RWPE2 (cell line): ENCODE results near the gene FGF11.
"Not testable (repeated sequence)": the region's sequence is repeated elsewhere in the genome, so short reads cannot be mapped to it uniquely, and the experiment has no call there.

Experiments used
- ATAC-seq: fragments of 200-7000 bp; cut with Tn5 transposase; 3 replicates; pipeline ENCODE4 v1.9.1; 2021; ENCODE audit warnings: low read depth
- DNase-seq: peaks from one replicate; pipeline ENCODE4 v3.0.0-alpha.2; 2020; ENCODE audit warnings: low spot score
- H3K27ac ChIP-seq: fragments of 450-650 bp; 2 replicates; pipeline ENCODE4 v1.5.1; 2017; ENCODE audit warnings: mild to moderate bottlenecking; ENCODE audit not compliant: poor library complexity, severe bottlenecking
- H3K27me3 ChIP-seq: fragments of 250-450 bp; sonication (Bioruptor Pico); 2 replicates; pipeline ENCODE4 v1.5.1; 2021; ENCODE audit warnings: mild to moderate bottlenecking, moderate library complexity; ENCODE audit not compliant: insufficient read depth, poor library complexity, severe bottlenecking
- H3K36me3 ChIP-seq: fragments of 250-450 bp; sonication (Bioruptor Pico); 2 replicates; pipeline ENCODE4 v1.5.1; 2020; ENCODE audit warnings: low read depth, mild to moderate bottlenecking, moderate library complexity
- H3K4me1 ChIP-seq: fragments of 250-450 bp; sonication (Bioruptor Pico); 2 replicates; pipeline ENCODE4 v1.5.1; 2021; ENCODE audit warnings: mild to moderate bottlenecking, moderate library complexity; ENCODE audit not compliant: insufficient read depth, poor library complexity, severe bottlenecking
- H3K4me3 ChIP-seq: fragments of 250-450 bp; sonication (Bioruptor Pico); 2 replicates; pipeline ENCODE4 v1.5.1; 2021; ENCODE audit warnings: mild to moderate bottlenecking, moderate library complexity; ENCODE audit not compliant: severe bottlenecking
- H3K9me3 ChIP-seq: fragments of 250-450 bp; sonication (Bioruptor Pico); 2 replicates; pipeline ENCODE4 v1.5.1; 2021; ENCODE audit warnings: mild to moderate bottlenecking, moderate library complexity; ENCODE audit not compliant: severe bottlenecking
- TF ChIP-seq, protein P1 (sequence below): fragments of 450-650 bp; IDR thresholded peaks from one replicate; pipeline ENCODE4 v1.5.1; 2017; ENCODE audit warnings: mild to moderate bottlenecking, moderate library complexity; ENCODE audit not compliant: poor library complexity, severe bottlenecking

Gene FGF11

DNA sequence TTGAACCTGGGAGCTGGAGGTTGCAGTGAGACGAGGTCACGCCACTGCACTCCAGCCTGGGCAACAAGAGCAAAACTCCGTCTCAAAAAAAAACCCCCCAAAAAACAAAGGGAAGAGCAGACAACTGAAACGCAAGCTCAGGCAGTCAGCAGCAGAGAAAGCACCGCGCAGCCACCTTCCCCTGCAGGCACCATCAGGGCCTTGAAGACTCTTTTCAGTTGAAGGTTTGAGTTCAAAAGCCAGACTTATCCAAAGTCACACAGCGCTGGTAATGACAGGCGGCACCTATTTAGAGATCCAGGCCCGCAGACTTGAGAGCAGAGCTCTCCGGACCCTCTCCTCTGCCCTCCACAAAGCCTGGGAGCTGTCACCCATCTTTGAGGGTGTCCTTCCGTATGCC is 29.0 kb downstream of the FGF11 start:
- Histone ChIP-seq H3K4me1 (no peaks in the 10 kb centered on the region), H3K4me3 (no peak overlapping the region), H3K27ac (no peak overlapping the region), H3K27me3 (no peaks in the 10 kb centered on the region), H3K9me3 (no peaks in the 10 kb centered on the region), H3K36me3 (peaks cover 27% of the 10 kb centered on the region)
- TF ChIP-seq, protein P1, sequence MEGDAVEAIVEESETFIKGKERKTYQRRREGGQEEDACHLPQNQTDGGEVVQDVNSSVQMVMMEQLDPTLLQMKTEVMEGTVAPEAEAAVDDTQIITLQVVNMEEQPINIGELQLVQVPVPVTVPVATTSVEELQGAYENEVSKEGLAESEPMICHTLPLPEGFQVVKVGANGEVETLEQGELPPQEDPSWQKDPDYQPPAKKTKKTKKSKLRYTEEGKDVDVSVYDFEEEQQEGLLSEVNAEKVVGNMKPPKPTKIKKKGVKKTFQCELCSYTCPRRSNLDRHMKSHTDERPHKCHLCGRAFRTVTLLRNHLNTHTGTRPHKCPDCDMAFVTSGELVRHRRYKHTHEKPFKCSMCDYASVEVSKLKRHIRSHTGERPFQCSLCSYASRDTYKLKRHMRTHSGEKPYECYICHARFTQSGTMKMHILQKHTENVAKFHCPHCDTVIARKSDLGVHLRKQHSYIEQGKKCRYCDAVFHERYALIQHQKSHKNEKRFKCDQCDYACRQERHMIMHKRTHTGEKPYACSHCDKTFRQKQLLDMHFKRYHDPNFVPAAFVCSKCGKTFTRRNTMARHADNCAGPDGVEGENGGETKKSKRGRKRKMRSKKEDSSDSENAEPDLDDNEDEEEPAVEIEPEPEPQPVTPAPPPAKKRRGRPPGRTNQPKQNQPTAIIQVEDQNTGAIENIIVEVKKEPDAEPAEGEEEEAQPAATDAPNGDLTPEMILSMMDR = no peak
- DNase-seq (no peak), ATAC-seq (no peak)

DNA sequence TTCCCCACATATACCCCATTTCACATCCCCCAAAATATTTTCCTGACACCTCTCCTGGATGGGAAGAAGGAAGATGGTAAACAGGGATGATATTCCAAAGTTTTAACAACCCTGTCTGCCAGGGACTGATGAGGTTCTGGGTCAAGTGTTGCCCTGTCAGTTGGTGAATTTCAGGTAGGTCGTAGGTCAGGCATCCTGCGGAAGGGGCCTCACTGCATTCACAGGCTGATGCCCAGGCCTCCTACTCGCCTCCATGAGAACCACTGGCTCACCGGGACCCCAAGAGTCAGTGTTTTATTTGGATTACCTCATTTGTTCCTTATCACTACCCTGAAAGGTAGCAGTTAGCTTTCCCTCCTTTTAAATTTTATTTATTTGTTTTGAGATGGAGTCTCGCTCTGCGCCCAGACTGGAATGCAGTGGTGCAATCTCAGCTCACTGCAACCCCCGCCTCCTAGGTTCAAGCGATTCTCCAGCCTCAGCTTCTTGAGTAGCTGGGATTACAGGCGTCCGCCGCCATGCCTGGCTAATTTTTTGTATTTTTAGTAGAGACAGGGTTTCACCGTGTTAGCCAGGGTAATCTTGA is 29.6 kb downstream of the FGF11 start:
- peaks cover 27% of the 10 kb centered on the region for H3K36me3 ChIP-seq
- no peak for ATAC-seq
- H3K4me3 ChIP-seq = no peak overlapping the region
- TF ChIP-seq, protein P1 = no peak
- no peaks in the 10 kb centered on the region for H3K9me3 ChIP-seq
- no peak overlapping the region for H3K27ac ChIP-seq
- no peak for DNase-seq
- no peaks in the 10 kb centered on the region for H3K4me1 ChIP-seq
- H3K27me3 ChIP-seq = no peaks in the 10 kb centered on the region

GRCh38 chr17:7469843-7470242 is 30.5 kb downstream of the FGF11 start:
- H3K9me3 ChIP-seq, ATAC-seq, H3K27ac ChIP-seq, H3K27me3 ChIP-seq, H3K4me1 ChIP-seq, H3K4me3 ChIP-seq, DNase-seq: not testable (repeated sequence)
- peaks cover 31% of the 10 kb centered on the region for H3K36me3 ChIP-seq

DNA sequence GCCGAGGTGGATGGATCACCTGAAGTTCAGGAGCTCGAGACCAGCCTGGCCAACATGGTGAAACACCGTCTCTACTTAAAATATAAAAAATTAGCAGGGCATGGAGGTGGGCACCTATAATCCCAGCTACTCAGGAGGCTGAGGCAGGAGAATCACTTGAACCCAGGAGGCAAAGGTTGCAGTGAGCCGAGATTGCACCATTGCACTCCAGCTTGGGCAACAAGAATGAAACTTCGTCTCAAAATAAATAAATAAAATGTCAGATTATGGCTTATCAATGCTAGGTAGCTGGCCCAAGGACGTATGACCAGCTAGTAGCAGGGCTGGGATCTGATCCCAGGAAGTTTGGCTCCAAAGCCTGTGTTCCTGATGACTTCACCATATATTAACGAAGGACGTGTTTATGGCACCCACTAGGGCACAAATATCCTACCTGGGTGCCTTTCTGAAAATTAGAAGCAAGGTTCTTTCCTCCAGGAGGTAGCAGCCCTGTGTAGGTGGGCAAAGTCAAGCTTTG is 31.2 kb downstream of the FGF11 start:
- not testable (repeated sequence) for ATAC-seq

DNA sequence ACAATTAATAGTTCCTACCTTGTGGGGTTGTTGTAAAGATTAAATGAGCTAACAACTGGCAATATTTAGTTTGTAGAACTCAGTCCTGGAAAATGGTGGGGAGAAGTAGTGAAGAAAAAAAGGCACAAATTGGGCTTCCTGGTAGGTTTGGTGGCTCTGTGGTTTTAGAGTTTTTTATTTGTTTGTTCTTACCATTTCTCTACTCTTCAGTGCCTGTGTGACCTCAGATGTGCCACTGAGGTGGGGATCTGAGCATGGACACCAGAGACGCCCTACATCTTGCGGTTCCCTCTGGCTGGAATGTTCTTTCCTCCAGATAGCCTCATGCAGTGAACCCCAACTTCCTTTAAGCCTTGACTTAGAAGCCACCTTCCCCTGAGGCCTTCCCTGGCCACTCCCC is 32.4 kb downstream of the FGF11 start:
- no peaks in the 10 kb centered on the region for H3K27me3 ChIP-seq
- DNase-seq (no peak), ATAC-seq (no peak)
- H3K36me3 ChIP-seq = peaks cover 26% of the 10 kb centered on the region
- H3K9me3 ChIP-seq = no peaks in the 10 kb centered on the region
- no peak overlapping the region for H3K27ac ChIP-seq
- TF ChIP-seq, protein P1 = no peak
- peaks cover 17% of the 10 kb centered on the region for H3K4me1 ChIP-seq
- H3K4me3 ChIP-seq = no peak overlapping the region

More for the DNA sequence above, 31.2 kb downstream of the FGF11 start:
- H3K4me1 ChIP-seq, H3K27ac ChIP-seq, H3K27me3 ChIP-seq, H3K9me3 ChIP-seq, DNase-seq, H3K4me3 ChIP-seq: not testable (repeated sequence)
- peaks cover 33% of the 10 kb centered on the region for H3K36me3 ChIP-seq

DNA sequence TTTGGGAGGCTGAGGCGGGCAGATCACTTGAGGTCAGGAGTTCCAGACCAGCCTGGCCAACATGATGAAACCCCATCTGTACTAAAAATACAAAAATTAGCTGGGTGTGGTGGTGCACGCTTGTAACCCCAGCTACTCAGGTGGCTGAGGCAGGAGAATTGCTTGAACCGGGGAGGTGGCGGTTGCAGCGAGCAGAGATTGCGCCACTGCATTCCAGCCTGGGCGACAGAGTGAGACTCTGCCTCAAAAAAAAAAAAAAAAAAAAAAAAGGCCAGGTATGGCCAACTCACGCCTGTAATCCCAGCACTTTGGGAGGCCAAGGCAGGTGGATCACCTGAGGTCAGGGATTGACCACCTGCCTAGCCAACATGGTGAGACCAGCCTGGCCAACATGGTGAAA is 35.5 kb downstream of the FGF11 start:
- H3K9me3 ChIP-seq, H3K27me3 ChIP-seq, H3K4me3 ChIP-seq, ATAC-seq, DNase-seq: not testable (repeated sequence)
- peak overlapping the region; percentile 95 for H3K27ac ChIP-seq
- H3K36me3 ChIP-seq = peaks cover 11% of the 10 kb centered on the region; the same call in 1 of the 2 replicates
- peaks cover 24% of the 10 kb centered on the region for H3K4me1 ChIP-seq
